HepG2 (cell line): ENCODE measurements around the gene SLC24A4. TPM values are rescaled to one million over a fixed set of nuclear protein-coding genes. Genes with fewer than 3 reads are reported as not detected.
A peak's percentile ranks its signal among the peaks of the same experiment; 100 is the strongest.

Source experiments
- DZIP1 ChIP-seq: sonication (generic); formaldehyde crosslinking; IDR thresholded peaks from 2 replicates; pipeline ENCODE4 v1.5.0; 2020; ENCODE audit warnings: mild to moderate bottlenecking, missing genetic modification reagents
- ESRRA ChIP-seq: sonication (generic); formaldehyde crosslinking; IDR thresholded peaks from 2 replicates; pipeline ENCODE4 v1.5.1; 2020; ENCODE audit warnings: mild to moderate bottlenecking, low read depth, missing genetic modification reagents
- GABPB1 ChIP-seq: IDR thresholded peaks from 2 replicates; pipeline ENCODE4 v1.6.1; 2016; ENCODE audit warnings: mild to moderate bottlenecking, missing genetic modification reagents, moderate library complexity, missing compliant biosample characterization
- HMG20A ChIP-seq: IDR thresholded peaks from 2 replicates; pipeline ENCODE4 v1.6.1; 2016; ENCODE audit warnings: borderline replicate concordance
- IKZF4 ChIP-seq: sonication (generic); formaldehyde crosslinking; IDR thresholded peaks from 2 replicates; pipeline ENCODE4 v1.5.1; 2020; ENCODE audit warnings: borderline replicate concordance, mild to moderate bottlenecking, low read depth, missing genetic modification reagents; ENCODE audit errors: not compliant biosample characterization
- JUNB ChIP-seq: sonication (generic); formaldehyde crosslinking; IDR thresholded peaks from 2 replicates; pipeline ENCODE4 v1.8.0; 2022; ENCODE audit warnings: missing genetic modification reagents, mild to moderate bottlenecking, borderline replicate concordance
- KLF9 ChIP-seq: IDR thresholded peaks from 2 replicates; pipeline ENCODE4 v1.6.1; 2016; ENCODE audit warnings: low read depth
- MAFG ChIP-seq: sonication (generic); formaldehyde crosslinking; IDR thresholded peaks from 2 replicates; pipeline ENCODE4 v1.5.1; 2020; ENCODE audit warnings: mild to moderate bottlenecking, missing genetic modification reagents
- PPARG ChIP-seq: conservative IDR thresholded peaks from 2 replicates; pipeline ENCODE4 v1.6.1; 2016; ENCODE audit warnings: missing biosample characterization, missing genetic modification reagents
- TOPORS ChIP-seq: sonication (generic); formaldehyde crosslinking; IDR thresholded peaks from 2 replicates; pipeline ENCODE4 v1.8.0; 2023; ENCODE audit warnings: mild to moderate bottlenecking, missing genetic modification reagents
- TRAFD1 ChIP-seq: sonication (generic); formaldehyde crosslinking; IDR thresholded peaks from 2 replicates; pipeline ENCODE4 v1.5.1; 2020; ENCODE audit warnings: missing genetic modification reagents, mild to moderate bottlenecking, borderline replicate concordance
- ZFP36 ChIP-seq: fragments of 150-350 bp; IDR thresholded peaks from 2 replicates; pipeline ENCODE4 v1.6.1; 2018; ENCODE audit warnings: borderline replicate concordance, low read length, low read depth; ENCODE audit not compliant: partially characterized antibody
- ZNF12 ChIP-seq: sonication (generic); formaldehyde crosslinking; IDR thresholded peaks from 2 replicates; pipeline ENCODE4 v1.5.0; 2020; ENCODE audit warnings: missing genetic modification reagents
- ZNF142 ChIP-seq: sonication (generic); formaldehyde crosslinking; IDR thresholded peaks from 2 replicates; pipeline ENCODE4 v1.4.0; 2020; ENCODE audit warnings: missing genetic modification reagents
- ZNF749 ChIP-seq: sonication (generic); formaldehyde crosslinking; IDR thresholded peaks from 2 replicates; pipeline ENCODE4 v1.8.0; 2022; ENCODE audit warnings: mild to moderate bottlenecking, missing genetic modification reagents, moderate library complexity, borderline replicate concordance
- polyA plus RNA-seq, 8 experiments: library from polyadenylated mRNA; depleted of rRNA in 3 of 8; stranded (reverse) in 7 of 8; unstranded in 1 of 8; fragments of >200 nt; fragmentation: Illumina TruSeq in 4 of 8; extraction: Trizol in 4 of 8; gene quantifications; 2 replicates each; pipeline versions ENCODE4 v1.2.1 to v1.2.3, GENCODE V29; 2011 to 2016; ENCODE audit warnings: low read depth in 4 of 8, missing spikeins in 1 of 8, mixed read lengths in 1 of 8; ENCODE audit not compliant: insufficient read depth in 1 of 8
- total RNA-seq, 5 experiments: library from RNA; depleted of rRNA; stranded (reverse); fragments of >200 nt; fragmentation: Illumina TruSeq; extraction: Trizol; gene quantifications; 2 replicates each; pipeline ENCODE4 v1.2.3, GENCODE V29; 2016; ENCODE audit warnings: low read depth in 1 of 5
- TF ChIP-seq, protein P1 (sequence below): sonication (generic); formaldehyde crosslinking; IDR thresholded peaks from 2 replicates; pipeline ENCODE4 v1.5.1; 2020; ENCODE audit warnings: mild to moderate bottlenecking, missing genetic modification reagents, borderline replicate concordance

SLC24A4 gene
- total and polyA plus RNA-seq, 2 of the 13 experiments (the other 11 are each of a cell fraction or from before 2014, with no cell fraction given) = not detected

DNA sequence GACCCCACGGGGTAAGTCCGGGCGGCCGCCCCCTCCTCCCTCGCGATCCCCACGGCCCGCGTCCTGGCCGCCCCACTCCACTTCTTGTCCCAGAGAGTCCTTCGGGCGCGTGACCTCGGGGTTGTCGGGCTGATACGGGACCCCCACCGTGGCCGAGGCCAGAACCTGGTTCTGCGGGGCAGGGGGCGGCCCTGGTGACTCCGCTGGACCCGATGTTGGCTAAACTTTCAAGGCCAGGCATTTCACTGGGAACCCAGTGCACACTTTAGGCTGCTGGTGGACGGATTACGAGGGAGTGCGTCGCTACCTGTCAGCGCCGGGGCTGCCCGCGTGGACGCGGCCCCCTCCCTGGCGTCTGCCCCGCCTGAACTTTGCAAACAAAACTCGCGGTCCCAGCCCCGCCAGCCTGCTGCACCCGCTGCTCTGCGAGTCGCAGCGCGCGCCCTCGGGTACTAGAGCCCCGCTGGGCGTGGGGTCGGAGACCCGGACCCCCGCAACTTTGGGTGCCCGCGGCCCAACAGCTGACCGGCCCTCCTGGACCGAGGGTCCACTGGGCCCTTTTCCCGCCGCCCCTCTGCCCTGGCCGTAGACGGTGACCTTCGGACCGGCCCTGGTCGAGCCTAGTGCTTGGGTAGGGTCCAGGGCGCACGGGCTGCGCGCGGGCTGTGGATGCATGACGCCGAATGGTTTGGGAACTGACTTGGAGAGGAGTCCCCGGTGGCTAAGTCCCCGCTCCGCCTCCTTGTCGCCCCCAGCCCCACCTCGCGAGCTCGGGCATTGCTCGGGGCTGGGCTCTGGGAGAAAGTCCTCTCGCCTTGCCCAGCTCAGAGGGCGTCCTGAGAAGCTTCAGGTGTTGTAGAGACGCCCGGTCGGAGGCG lies 191.2 kb downstream of the SLC24A4 start (continued):
- TF ChIP-seq ZNF142 (CRISPR knock-in tag) (peak; percentile 65; the same call in 1 of the 2 replicates), HMG20A (CRISPR knock-in tag) (no peak), KLF9 (CRISPR knock-in tag) (no peak), IKZF4 (CRISPR knock-in tag) (peak; percentile 18), TRAFD1 (CRISPR knock-in tag) (no peak), ZFP36 (no peak), ZNF12 (CRISPR knock-in tag) (no peak), GABPB1 (CRISPR knock-in tag) (peak; percentile 69; the same call in 1 of the 2 replicates), JUNB (CRISPR knock-in tag) (0 out of 2 replicates have a peak, but pooled peaks have one; percentile 21), MAFG (no peak), ZNF749 (CRISPR knock-in tag) (peak; percentile 83; the same call in 1 of the 2 replicates), ESRRA (CRISPR knock-in tag) (peak; percentile 82), TOPORS (CRISPR knock-in tag) (peak; percentile 76), DZIP1 (CRISPR knock-in tag) (0 out of 2 replicates have a peak, but pooled peaks have one; percentile 49), PPARG (CRISPR knock-in tag) (peak; percentile 43; the same call in 1 of the 2 replicates)
- TF ChIP-seq, protein P1, sequence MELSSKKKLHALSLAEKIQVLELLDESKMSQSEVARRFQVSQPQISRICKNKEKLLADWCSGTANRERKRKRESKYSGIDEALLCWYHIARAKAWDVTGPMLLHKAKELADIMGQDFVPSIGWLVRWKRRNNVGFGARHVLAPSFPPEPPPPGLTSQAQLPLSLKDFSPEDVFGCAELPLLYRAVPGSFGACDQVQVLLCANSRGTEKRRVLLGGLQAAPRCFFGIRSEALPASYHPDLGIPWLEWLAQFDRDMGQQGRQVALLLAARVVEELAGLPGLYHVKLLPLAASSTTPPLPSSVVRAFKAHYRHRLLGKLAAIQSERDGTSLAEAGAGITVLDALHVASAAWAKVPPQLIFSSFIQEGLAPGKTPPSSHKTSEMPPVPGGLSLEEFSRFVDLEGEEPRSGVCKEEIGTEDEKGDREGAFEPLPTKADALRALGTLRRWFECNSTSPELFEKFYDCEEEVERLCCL (CRISPR knock-in tag) = 0 out of 2 replicates have a peak, but pooled peaks have one; percentile 51
